ENCODE measurements around the gene ZNF775.

Gene ZNF775

DNA sequence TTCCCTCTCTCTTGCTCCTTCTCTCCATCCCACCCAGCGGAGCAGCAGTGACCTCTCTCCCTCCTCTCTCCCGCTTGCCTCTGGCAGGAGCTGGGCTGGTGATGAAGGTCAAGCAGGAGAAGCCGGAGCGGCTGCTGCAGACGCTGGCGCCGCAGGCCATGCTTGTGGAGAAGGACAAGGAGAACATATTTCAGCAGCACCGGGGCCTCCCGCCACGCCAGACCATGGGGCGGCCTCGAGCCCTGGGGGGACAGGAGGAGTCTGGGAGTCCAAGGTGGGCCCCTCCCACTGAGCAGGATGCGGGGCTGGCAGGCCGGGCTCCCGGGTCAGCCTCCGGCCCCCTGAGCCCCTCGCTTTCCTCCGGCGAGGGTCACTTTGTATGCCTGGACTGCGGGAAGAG, 17.3 kb downstream of the ZNF775 start:
- 98% methylated on average over 20 of the region's 20 CpGs for WGBS
- Histone ChIP-seq H3K23ac (ENCODE audit: low read length in 2 of 2) (no peak overlapping the region), H2BK12ac (ENCODE audit: low read length in 2 of 2) (no peak overlapping the region)

DNA sequence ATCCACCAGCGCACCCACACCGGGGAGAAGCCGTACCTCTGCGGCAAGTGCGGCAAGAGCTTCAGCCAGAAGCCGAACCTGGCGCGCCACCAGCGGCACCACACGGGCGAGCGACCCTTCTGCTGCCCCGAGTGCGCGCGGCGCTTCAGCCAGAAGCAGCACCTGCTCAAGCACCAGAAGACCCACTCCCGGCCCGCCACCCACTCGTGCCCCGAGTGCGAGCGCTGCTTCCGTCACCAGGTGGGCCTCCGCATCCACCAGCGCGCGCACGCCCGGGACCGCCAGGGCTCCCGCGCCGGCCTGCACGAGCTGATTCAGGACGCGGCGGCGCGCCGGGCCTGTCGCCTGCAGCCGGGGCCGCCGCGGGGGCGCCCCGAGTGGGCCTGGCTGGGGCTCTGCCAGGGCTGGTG, 17.7 kb downstream of the ZNF775 start:
- Histone ChIP-seq H3K4ac (ENCODE audit: low read depth in 1 of 2, low read length in 2 of 2) (no peak overlapping the region), H3K27me3 (ENCODE audit: control insufficient read depth in 1 of 2, insufficient read depth in 1 of 2, low read length in 2 of 2) (no peaks in the 10 kb centered on the region), H2BK5ac (ENCODE audit: low read depth, low read length, poor library complexity, severe bottlenecking) (no peak overlapping the region), H2AFZ (ENCODE audit: low read depth, low read length) (no peak overlapping the region), H3K23ac (ENCODE audit: low read length in 2 of 2) (no peak overlapping the region), H2BK15ac (ENCODE audit: low read depth, poor library complexity, severe bottlenecking) (no peak overlapping the region), H3K18ac (ENCODE audit: low read depth in 1 of 2, low read length in 2 of 2) (no peak overlapping the region), H3K79me1 (replicated peaks; ENCODE audit: low read length, poor library complexity, severe bottlenecking) (peaks cover 25% of the 10 kb centered on the region), H3K27ac (ENCODE audit: low read length, poor library complexity, severe bottlenecking) (no peak overlapping the region), H3K9ac (ENCODE audit: low read length) (no peak overlapping the region), H2AK5ac (ENCODE audit: low read length, severe bottlenecking) (no peak overlapping the region), H4K91ac (ENCODE audit: low read length) (peak overlapping the region; percentile 10), H2BK120ac (ENCODE audit: low read depth, low read length) (no peak overlapping the region), H3K4me3 (ENCODE audit: insufficient read depth in 1 of 2, low read depth in 1 of 2, low read length in 2 of 2) (no peak overlapping the region), H3K36me3 (ENCODE audit: control insufficient read depth in 1 of 2, insufficient read depth in 2 of 2, low read depth in 1 of 2, low read length in 2 of 2) (peaks cover 15 to 34% of the 10 kb centered on the region in 2 experiments), H2BK12ac (ENCODE audit: low read length in 2 of 2) (no peak overlapping the region), H3K14ac (ENCODE audit: low read length in 2 of 2) (no peak overlapping the region), H3K9me3 (ENCODE audit: control insufficient read depth, low read length) (no peaks in the 10 kb centered on the region), H4K8ac (ENCODE audit: low read length) (no peak overlapping the region), H3K4me2 (ENCODE audit: low read length, poor library complexity, severe bottlenecking) (no peak overlapping the region), H3K4me1 (ENCODE audit: control insufficient read depth, insufficient read depth, low read depth, low read length) (peaks cover 14% of the 10 kb centered on the region)
- no peak for DNase-seq
- WGBS: over 99% methylated on average over 48 of the region's 48 CpGs

More for the DNA sequence above, 17.3 kb downstream of the ZNF775 start:
- no peak overlapping the region for H2BK5ac ChIP-seq (ENCODE audit: low read depth, low read length, poor library complexity, severe bottlenecking)
- H3K36me3 ChIP-seq (ENCODE audit: control insufficient read depth in 1 of 2, insufficient read depth in 2 of 2, low read depth in 1 of 2, low read length in 2 of 2): peaks cover 15 to 34% of the 10 kb centered on the region in 2 experiments
- no peak overlapping the region for H3K4me2 ChIP-seq (ENCODE audit: low read length, poor library complexity, severe bottlenecking)
- H3K27ac ChIP-seq (ENCODE audit: low read length, poor library complexity, severe bottlenecking): no peak overlapping the region
- no peak overlapping the region for H3K4ac ChIP-seq (ENCODE audit: low read depth in 1 of 2, low read length in 2 of 2)
- no peak for DNase-seq
- H3K9me3 ChIP-seq (ENCODE audit: control insufficient read depth, low read length): no peaks in the 10 kb centered on the region
- no peak overlapping the region for H2AK5ac ChIP-seq (ENCODE audit: low read length, severe bottlenecking)
- H3K4me3 ChIP-seq (ENCODE audit: insufficient read depth in 1 of 2, low read depth in 1 of 2, low read length in 2 of 2): no peak overlapping the region
- no peak overlapping the region for H3K14ac ChIP-seq (ENCODE audit: low read length in 2 of 2)
- no peak overlapping the region for H3K9ac ChIP-seq (ENCODE audit: low read length)
- H2BK120ac ChIP-seq (ENCODE audit: low read depth, low read length): no peak overlapping the region
- H2BK15ac ChIP-seq (ENCODE audit: low read depth, poor library complexity, severe bottlenecking): no peak overlapping the region
- H2AFZ ChIP-seq (ENCODE audit: low read depth, low read length): no peak overlapping the region
- H3K18ac ChIP-seq (ENCODE audit: low read depth in 1 of 2, low read length in 2 of 2): no peak overlapping the region
- no peaks in the 10 kb centered on the region for H3K27me3 ChIP-seq (ENCODE audit: control insufficient read depth in 1 of 2, insufficient read depth in 1 of 2, low read length in 2 of 2)
- H3K4me1 ChIP-seq (ENCODE audit: control insufficient read depth, insufficient read depth, low read depth, low read length): peaks cover 14% of the 10 kb centered on the region
- H3K79me1 ChIP-seq (replicated peaks; ENCODE audit: low read length, poor library complexity, severe bottlenecking): peaks cover 25% of the 10 kb centered on the region
- no peak overlapping the region for H4K91ac ChIP-seq (ENCODE audit: low read length)
- H4K8ac ChIP-seq (ENCODE audit: low read length): no peak overlapping the region

DNA sequence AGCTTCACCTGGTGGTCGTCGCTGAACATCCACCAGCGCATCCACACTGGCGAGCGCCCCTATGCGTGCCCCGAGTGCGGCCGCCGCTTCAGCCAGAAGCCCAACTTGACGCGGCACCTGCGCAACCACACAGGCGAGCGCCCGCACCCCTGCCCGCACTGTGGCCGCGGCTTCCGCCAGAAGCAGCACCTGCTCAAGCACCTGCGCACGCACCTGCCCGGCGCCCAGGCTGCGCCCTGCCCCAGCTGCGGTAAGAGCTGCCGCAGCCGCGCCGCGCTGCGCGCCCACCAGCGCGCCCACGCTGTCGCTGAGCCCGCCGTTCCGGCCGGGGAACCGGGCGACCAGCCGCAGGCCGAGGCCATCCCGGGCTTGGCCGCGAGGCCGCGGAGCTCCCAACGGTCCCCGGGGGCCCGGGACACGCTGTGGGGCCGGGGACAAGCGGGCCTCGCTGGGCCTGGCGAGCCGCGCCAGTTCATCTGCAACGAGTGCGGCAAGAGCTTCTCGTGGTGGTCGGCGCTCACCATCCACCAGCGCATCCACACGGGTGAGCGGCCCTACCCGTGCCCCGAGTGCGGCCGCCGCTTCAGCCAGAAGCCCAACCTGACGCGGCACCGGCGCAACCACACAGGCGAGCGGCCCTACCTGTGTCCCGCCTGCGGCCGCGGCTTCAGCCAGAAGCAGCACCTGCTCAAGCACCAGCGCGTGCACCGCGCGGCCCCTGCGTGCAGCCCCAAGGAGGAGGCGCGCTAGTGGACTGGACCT, 18.4 kb downstream of the ZNF775 start:
- Histone ChIP-seq H3K9me3 (ENCODE audit: control insufficient read depth, low read length) (no peaks in the 10 kb centered on the region), H2BK12ac (ENCODE audit: low read length in 2 of 2) (no peak overlapping the region), H3K79me1 (replicated peaks; ENCODE audit: low read length, poor library complexity, severe bottlenecking) (peaks cover 23% of the 10 kb centered on the region), H3K4ac (ENCODE audit: low read depth in 1 of 2, low read length in 2 of 2) (no peak overlapping the region), H2AFZ (ENCODE audit: low read depth, low read length) (no peak overlapping the region), H3K27ac (ENCODE audit: low read length, poor library complexity, severe bottlenecking) (no peak overlapping the region), H2BK5ac (ENCODE audit: low read depth, low read length, poor library complexity, severe bottlenecking) (no peak overlapping the region), H2BK120ac (ENCODE audit: low read depth, low read length) (no peak overlapping the region), H3K27me3 (ENCODE audit: control insufficient read depth in 1 of 2, insufficient read depth in 1 of 2, low read length in 2 of 2) (no peaks in the 10 kb centered on the region), H3K4me2 (ENCODE audit: low read length, poor library complexity, severe bottlenecking) (no peak overlapping the region), H4K8ac (ENCODE audit: low read length) (no peak overlapping the region), H3K14ac (ENCODE audit: low read length in 2 of 2) (no peak overlapping the region), H3K23ac (ENCODE audit: low read length in 2 of 2) (no peak overlapping the region), H2BK15ac (ENCODE audit: low read depth, poor library complexity, severe bottlenecking) (no peak overlapping the region), H3K4me3 (ENCODE audit: insufficient read depth in 1 of 2, low read depth in 1 of 2, low read length in 2 of 2) (no peak overlapping the region), H3K18ac (ENCODE audit: low read depth in 1 of 2, low read length in 2 of 2) (no peak overlapping the region), H3K9ac (ENCODE audit: low read length) (no peak overlapping the region), H3K36me3 (ENCODE audit: control insufficient read depth in 1 of 2, insufficient read depth in 2 of 2, low read depth in 1 of 2, low read length in 2 of 2) (peaks cover 15 to 34% of the 10 kb centered on the region in 2 experiments), H2AK5ac (ENCODE audit: low read length, severe bottlenecking) (no peak overlapping the region), H3K4me1 (ENCODE audit: control insufficient read depth, insufficient read depth, low read depth, low read length) (peaks cover 17% of the 10 kb centered on the region), H4K91ac (ENCODE audit: low read length) (no peak overlapping the region)
- WGBS: 98% methylated on average over 89 of the region's 91 CpGs
- DNase-seq: no peak

DNA sequence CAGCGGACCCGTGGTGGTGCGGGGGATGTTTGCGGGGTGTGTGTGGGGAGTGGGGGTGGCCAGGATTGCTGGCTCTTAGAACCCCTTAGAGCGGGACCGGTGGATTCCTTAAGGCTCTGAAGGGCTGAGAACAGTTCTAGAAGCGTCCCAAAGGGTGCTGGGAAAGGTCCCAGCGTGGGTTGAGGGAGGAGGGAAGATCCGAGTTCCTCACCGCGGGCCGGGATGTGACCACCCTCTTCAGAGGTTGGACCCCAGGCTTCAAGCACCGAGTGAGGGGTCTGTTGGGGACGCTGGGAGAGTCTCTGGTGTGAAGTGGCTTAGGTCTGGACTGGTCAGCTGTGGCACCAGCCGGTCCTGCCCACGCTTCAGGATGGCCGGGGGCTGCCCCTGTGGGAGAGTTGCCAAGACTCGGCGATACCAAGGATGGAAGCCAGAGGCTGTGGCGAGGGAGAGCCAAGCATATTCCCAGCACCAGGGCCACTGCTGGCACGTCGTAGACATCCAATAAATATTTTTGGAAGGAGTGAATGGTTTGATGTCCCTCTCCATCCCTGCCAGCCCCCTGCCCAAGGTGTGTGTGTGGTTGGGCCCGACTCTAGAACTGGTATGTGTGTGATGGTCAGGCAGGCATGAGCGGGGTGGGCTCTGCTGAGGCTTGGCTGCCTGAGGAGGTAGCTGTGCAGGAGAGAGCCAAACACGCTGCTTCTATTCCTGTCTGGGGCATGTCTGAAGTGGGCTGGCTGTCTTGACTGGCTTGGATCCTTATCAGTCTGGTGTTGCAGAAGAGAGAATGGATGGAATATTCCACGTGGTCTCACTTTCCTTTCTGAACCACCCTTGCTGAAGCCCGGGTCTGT, 19.2 kb downstream of the ZNF775 start:
- no peak overlapping the region for H2BK120ac ChIP-seq (ENCODE audit: low read depth, low read length)
- no peak overlapping the region for H3K23ac ChIP-seq (ENCODE audit: low read length in 2 of 2)
- no peaks in the 10 kb centered on the region for H3K9me3 ChIP-seq (ENCODE audit: control insufficient read depth, low read length)
- no peak overlapping the region for H2BK5ac ChIP-seq (ENCODE audit: low read depth, low read length, poor library complexity, severe bottlenecking)
- 94% methylated on average over 27 of the region's 27 CpGs for WGBS
- peaks cover 15 to 34% of the 10 kb centered on the region in 2 experiments for H3K36me3 ChIP-seq (ENCODE audit: control insufficient read depth in 1 of 2, insufficient read depth in 2 of 2, low read depth in 1 of 2, low read length in 2 of 2)
- DNase-seq: no peak
- H3K18ac ChIP-seq (ENCODE audit: low read depth in 1 of 2, low read length in 2 of 2): no peak overlapping the region
- no peaks in the 10 kb centered on the region for H3K27me3 ChIP-seq (ENCODE audit: control insufficient read depth in 1 of 2, insufficient read depth in 1 of 2, low read length in 2 of 2)
- no peak overlapping the region for H3K4me3 ChIP-seq (ENCODE audit: insufficient read depth in 1 of 2, low read depth in 1 of 2, low read length in 2 of 2)
- no peak overlapping the region for H4K91ac ChIP-seq (ENCODE audit: low read length)
- H3K79me1 ChIP-seq (replicated peaks; ENCODE audit: low read length, poor library complexity, severe bottlenecking): peaks cover 19% of the 10 kb centered on the region
- H3K14ac ChIP-seq (ENCODE audit: low read length in 2 of 2): no peak overlapping the region
- H3K4me1 ChIP-seq (ENCODE audit: control insufficient read depth, insufficient read depth, low read depth, low read length): peaks cover 19% of the 10 kb centered on the region
- no peak overlapping the region for H3K27ac ChIP-seq (ENCODE audit: low read length, poor library complexity, severe bottlenecking)
- H3K9ac ChIP-seq (ENCODE audit: low read length): no peak overlapping the region
- H2BK15ac ChIP-seq (ENCODE audit: low read depth, poor library complexity, severe bottlenecking): no peak overlapping the region
- no peak overlapping the region for H2AK5ac ChIP-seq (ENCODE audit: low read length, severe bottlenecking)
- H3K4me2 ChIP-seq (ENCODE audit: low read length, poor library complexity, severe bottlenecking): no peak overlapping the region
- no peak overlapping the region for H2AFZ ChIP-seq (ENCODE audit: low read depth, low read length)
- H3K4ac ChIP-seq (ENCODE audit: low read depth in 1 of 2, low read length in 2 of 2): no peak overlapping the region
- H4K8ac ChIP-seq (ENCODE audit: low read length): no peak overlapping the region
- no peak overlapping the region for H2BK12ac ChIP-seq (ENCODE audit: low read length in 2 of 2)

All from mesenchymal stem cell (in vitro differentiated cells and primary cell).